ENCODE results near the gene ZNF277.

ZNF277 gene

DNA sequence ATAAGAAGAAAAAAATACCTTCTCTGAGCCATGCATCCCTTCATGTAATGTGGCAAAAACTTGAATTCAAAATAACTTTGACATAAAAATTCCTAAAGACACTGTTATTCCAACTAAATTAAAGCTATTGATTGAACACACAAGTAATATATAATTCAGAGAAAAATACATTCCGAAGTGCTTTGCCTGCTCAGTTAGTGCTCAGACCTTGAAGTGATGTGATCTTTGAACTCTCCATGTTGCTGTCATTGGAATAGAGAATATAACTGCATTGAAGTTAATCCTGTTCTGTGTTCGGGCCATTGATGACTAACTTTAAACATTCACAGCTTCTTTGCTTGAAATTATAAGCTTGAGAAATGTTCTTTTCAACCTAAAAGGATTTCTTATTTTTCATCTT is 129.8 kb downstream of the ZNF277 start:
- Mint-ChIP-seq H3K36me3 (ENCODE audit: insufficient read depth) (peaks cover 14% of the 10 kb centered on the region), H3K27ac (ENCODE audit: low read depth) (no peak overlapping the region)

GRCh38 chr7:112336936-112337576 is 130.6 kb downstream of the ZNF277 start:
- H3K27ac Mint-ChIP-seq (ENCODE audit: low read depth), result no peak overlapping the region
- H3K9me3 Mint-ChIP-seq, result no peaks in the 10 kb centered on the region
- DNase-seq (ENCODE audit: low spot score in 2 of 2) (no peak), ATAC-seq (replicated peaks; ENCODE audit: extremely low read depth, poor library complexity, severe bottlenecking) (no peak)
- H3K4me3 Mint-ChIP-seq, result no peak overlapping the region
- H3K27me3 Mint-ChIP-seq, result no peaks in the 10 kb centered on the region
- H3K4me1 Mint-ChIP-seq, result no peaks in the 10 kb centered on the region
- H3K36me3 Mint-ChIP-seq (ENCODE audit: insufficient read depth), result peaks cover 16% of the 10 kb centered on the region

More for the DNA sequence above, 129.8 kb downstream of the ZNF277 start:
- Mint-ChIP-seq H3K9me3 (no peaks in the 10 kb centered on the region), H3K27me3 (no peaks in the 10 kb centered on the region), H3K4me1 (no peaks in the 10 kb centered on the region), H3K4me3 (no peak overlapping the region)
- DNase-seq (ENCODE audit: low spot score in 2 of 2) (no peak), ATAC-seq (replicated peaks; ENCODE audit: extremely low read depth, poor library complexity, severe bottlenecking) (no peak)

DNA sequence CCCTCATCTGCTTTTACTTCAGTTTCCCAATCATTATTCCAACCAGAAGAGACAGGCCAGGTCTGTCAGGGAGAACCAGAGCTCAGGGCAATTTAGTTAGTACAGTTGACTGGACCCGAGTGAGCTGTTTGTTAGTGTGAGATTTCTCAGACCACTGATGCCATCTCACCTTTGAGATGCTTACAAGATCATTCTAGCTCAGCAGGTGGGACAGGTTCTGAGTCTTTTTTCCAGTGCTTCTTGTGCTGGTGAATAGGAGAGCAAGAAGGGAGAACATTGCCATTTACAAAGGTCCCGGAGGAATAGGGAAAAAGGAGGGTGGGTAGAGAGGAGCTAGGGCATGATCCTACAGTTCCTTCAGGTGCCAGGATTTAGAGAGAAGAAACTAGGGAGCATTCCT is 131.4 kb downstream of the ZNF277 start:
- Mint-ChIP-seq H3K36me3 (ENCODE audit: insufficient read depth) (peaks cover 17% of the 10 kb centered on the region), H3K4me1 (no peaks in the 10 kb centered on the region), H3K27ac (ENCODE audit: low read depth) (no peak overlapping the region), H3K9me3 (no peaks in the 10 kb centered on the region), H3K4me3 (no peak overlapping the region), H3K27me3 (no peaks in the 10 kb centered on the region)
- DNase-seq (ENCODE audit: low spot score in 2 of 2) (no peak), ATAC-seq (replicated peaks; ENCODE audit: extremely low read depth, poor library complexity, severe bottlenecking) (no peak)

DNA sequence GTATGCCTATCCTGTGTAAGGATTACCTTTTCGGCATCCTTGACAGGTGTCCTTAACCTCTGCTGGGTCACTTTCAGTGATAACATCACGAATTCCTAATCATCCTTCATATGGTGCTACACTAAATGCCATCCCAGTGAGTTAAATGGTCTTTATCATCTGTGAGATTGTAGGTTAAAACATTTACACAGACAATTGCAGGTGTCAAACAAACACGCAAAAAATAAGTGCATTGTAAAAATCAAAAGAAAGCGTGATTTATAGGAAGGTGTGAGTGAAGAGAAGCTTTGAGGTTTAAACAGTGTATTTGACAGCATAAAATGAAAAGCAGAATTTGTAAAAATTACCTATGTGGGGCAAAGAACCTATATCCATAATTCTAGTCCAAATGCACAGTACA is 132.3 kb downstream of the ZNF277 start:
- no peak for DNase-seq (ENCODE audit: low spot score in 2 of 2)
- no peaks in the 10 kb centered on the region for H3K27me3 Mint-ChIP-seq
- no peaks in the 10 kb centered on the region for H3K4me1 Mint-ChIP-seq
- H3K36me3 Mint-ChIP-seq (ENCODE audit: insufficient read depth), result peaks cover 26% of the 10 kb centered on the region
- no peak overlapping the region for H3K4me3 Mint-ChIP-seq
- no peak overlapping the region for H3K27ac Mint-ChIP-seq (ENCODE audit: low read depth)
- no peak for ATAC-seq (replicated peaks; ENCODE audit: extremely low read depth, poor library complexity, severe bottlenecking)
- H3K9me3 Mint-ChIP-seq, result no peaks in the 10 kb centered on the region

DNA sequence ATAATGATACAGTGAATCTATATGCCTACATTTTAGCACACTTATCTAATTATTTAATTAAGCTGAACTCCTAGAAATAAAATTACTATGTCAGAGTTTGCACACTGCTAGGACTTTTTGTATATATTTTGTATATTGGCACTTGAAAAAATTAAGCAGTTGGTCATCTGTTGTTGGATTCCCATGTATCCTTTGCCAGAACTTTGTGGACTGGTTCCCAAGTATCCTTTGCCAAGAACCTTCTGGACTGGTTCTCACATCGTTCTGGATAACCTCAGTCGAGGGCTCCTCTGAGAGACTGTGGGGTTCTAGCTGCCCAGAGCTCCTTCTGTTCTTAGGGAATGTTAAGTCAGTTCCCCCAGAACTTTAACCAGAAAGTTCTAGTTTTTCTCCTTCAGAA is 135.0 kb downstream of the ZNF277 start:
- H3K27ac Mint-ChIP-seq (ENCODE audit: low read depth), result no peak overlapping the region
- H3K4me3 Mint-ChIP-seq, result no peak overlapping the region
- no peaks in the 10 kb centered on the region for H3K9me3 Mint-ChIP-seq
- no peaks in the 10 kb centered on the region for H3K4me1 Mint-ChIP-seq
- ATAC-seq (replicated peaks; ENCODE audit: extremely low read depth, poor library complexity, severe bottlenecking) (no peak), DNase-seq (ENCODE audit: low spot score in 2 of 2) (no peak)
- no peaks in the 10 kb centered on the region for H3K27me3 Mint-ChIP-seq
- peaks cover 22% of the 10 kb centered on the region for H3K36me3 Mint-ChIP-seq (ENCODE audit: insufficient read depth)

- Mint-ChIP-seq H3K27me3 (no peaks in the 10 kb centered on the region), H3K36me3 (ENCODE audit: insufficient read depth) (peaks cover 17% of the 10 kb centered on the region), H3K4me1 (peaks cover 6% of the 10 kb centered on the region), H3K9me3 (no peaks in the 10 kb centered on the region), H3K4me3 (no peak overlapping the region), H3K27ac (ENCODE audit: low read depth) (no peak overlapping the region)
- ATAC-seq (replicated peaks; ENCODE audit: extremely low read depth, poor library complexity, severe bottlenecking) (no peak), DNase-seq (ENCODE audit: low spot score in 2 of 2) (no peak)
These were observed 140.0 kb downstream of the ZNF277 start for GRCh38 chr7:112346381-112347060.

DNA sequence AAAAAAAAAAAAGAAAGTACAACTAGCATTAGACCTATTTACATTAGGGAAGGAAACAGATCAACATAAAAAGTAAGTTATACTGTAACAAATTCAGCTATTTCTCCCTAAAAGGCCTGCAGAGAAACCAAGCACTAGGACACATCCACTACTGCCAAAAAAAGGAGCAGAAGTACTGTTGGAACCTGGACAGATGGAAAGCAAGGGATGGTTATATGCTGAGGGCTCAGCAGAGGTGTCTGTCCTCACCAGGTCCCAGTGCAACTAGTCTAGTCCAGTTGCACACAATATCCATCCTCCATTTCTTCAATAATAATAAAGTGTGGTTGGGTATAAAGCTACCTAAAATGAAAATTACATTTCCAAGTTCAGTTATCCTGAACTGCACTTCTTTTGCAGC is 140.6 kb downstream of the ZNF277 start:
- Mint-ChIP-seq H3K9me3 (no peaks in the 10 kb centered on the region), H3K27me3 (no peaks in the 10 kb centered on the region), H3K36me3 (ENCODE audit: insufficient read depth) (peaks cover 14% of the 10 kb centered on the region), H3K4me3 (no peak overlapping the region), H3K4me1 (peaks cover 7% of the 10 kb centered on the region), H3K27ac (ENCODE audit: low read depth) (no peak overlapping the region)
- no peak for DNase-seq (ENCODE audit: low spot score in 2 of 2)
- no peak for ATAC-seq (replicated peaks; ENCODE audit: extremely low read depth, poor library complexity, severe bottlenecking)

DNA sequence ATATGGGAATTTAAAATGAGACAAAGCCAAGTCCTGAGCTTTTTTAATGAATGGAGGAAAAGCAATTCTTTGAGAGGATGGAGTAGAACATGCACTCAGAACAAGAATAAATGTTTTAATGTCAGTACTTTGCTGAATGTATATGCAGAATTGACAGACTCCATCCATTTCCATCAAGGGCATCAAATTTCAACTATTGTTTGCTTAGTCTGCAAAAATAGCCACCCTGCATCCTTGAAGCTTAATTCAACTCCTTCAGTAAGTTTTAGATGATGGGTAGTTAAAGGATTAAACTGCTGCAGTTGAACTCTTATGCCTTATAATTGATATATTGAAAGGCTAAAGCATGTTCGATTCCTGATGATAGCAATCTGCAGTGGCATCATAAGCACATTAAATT is 144.1 kb downstream of the ZNF277 start:
- no peak overlapping the region for H3K4me3 Mint-ChIP-seq
- no peak for ATAC-seq (replicated peaks; ENCODE audit: extremely low read depth, poor library complexity, severe bottlenecking)
- DNase-seq (ENCODE audit: low spot score in 2 of 2), result no peak
- peaks cover 12% of the 10 kb centered on the region for H3K4me1 Mint-ChIP-seq
- H3K9me3 Mint-ChIP-seq, result peaks cover 7% of the 10 kb centered on the region
- peaks cover 31% of the 10 kb centered on the region for H3K27me3 Mint-ChIP-seq
- no peak overlapping the region for H3K27ac Mint-ChIP-seq (ENCODE audit: low read depth)
- no peaks in the 10 kb centered on the region for H3K36me3 Mint-ChIP-seq (ENCODE audit: insufficient read depth)

GRCh38 chr7:112356596-112356995 is 150.1 kb downstream of the ZNF277 start:
- no peak for ATAC-seq (replicated peaks; ENCODE audit: extremely low read depth, poor library complexity, severe bottlenecking)
- H3K9me3 Mint-ChIP-seq, result peaks cover 7% of the 10 kb centered on the region
- H3K27ac Mint-ChIP-seq (ENCODE audit: low read depth), result no peak overlapping the region
- H3K4me1 Mint-ChIP-seq, result peaks cover 5% of the 10 kb centered on the region
- DNase-seq (ENCODE audit: low spot score in 2 of 2), result no peak
- H3K27me3 Mint-ChIP-seq, result peaks cover 48% of the 10 kb centered on the region
- no peaks in the 10 kb centered on the region for H3K36me3 Mint-ChIP-seq (ENCODE audit: insufficient read depth)
- no peak overlapping the region for H3K4me3 Mint-ChIP-seq

DNA sequence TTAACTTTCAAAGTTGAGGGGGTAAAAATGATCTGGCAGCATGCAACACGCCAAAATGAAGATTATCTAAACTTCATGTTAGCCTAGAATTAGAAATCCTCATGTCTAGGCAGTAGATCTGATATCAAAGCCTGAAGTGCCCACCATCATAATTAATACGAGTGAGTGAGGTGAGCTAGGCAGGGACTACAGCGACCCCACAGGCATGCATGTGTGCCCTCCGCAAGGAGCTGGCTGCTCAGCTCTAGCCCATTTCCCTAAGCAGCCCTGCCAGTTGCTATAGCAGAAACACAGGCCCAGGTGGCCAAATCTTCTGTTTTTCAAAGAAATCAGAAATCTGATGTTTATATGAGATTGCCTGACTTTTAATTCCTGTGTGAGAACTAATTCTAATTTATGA is 150.6 kb downstream of the ZNF277 start:
- no peak for ATAC-seq (replicated peaks; ENCODE audit: extremely low read depth, poor library complexity, severe bottlenecking)
- Mint-ChIP-seq H3K9me3 (peaks cover 7% of the 10 kb centered on the region), H3K4me3 (no peak overlapping the region), H3K36me3 (ENCODE audit: insufficient read depth) (no peaks in the 10 kb centered on the region), H3K27ac (ENCODE audit: low read depth) (no peak overlapping the region), H3K4me1 (peaks cover 5% of the 10 kb centered on the region), H3K27me3 (peaks cover 53% of the 10 kb centered on the region)
- DNase-seq (ENCODE audit: low spot score in 2 of 2), result no peak

GRCh38 chr7:112358513-112358912 is 152.0 kb downstream of the ZNF277 start:
- ATAC-seq (replicated peaks; ENCODE audit: extremely low read depth, poor library complexity, severe bottlenecking), result no peak
- H3K4me3 Mint-ChIP-seq, result no peak overlapping the region
- H3K27ac Mint-ChIP-seq (ENCODE audit: low read depth), result no peak overlapping the region
- no peak for DNase-seq (ENCODE audit: low spot score in 2 of 2)
- no peaks in the 10 kb centered on the region for H3K9me3 Mint-ChIP-seq
- no peaks in the 10 kb centered on the region for H3K4me1 Mint-ChIP-seq
- H3K27me3 Mint-ChIP-seq, result peaks cover 49% of the 10 kb centered on the region
- H3K36me3 Mint-ChIP-seq (ENCODE audit: insufficient read depth), result no peaks in the 10 kb centered on the region

DNA sequence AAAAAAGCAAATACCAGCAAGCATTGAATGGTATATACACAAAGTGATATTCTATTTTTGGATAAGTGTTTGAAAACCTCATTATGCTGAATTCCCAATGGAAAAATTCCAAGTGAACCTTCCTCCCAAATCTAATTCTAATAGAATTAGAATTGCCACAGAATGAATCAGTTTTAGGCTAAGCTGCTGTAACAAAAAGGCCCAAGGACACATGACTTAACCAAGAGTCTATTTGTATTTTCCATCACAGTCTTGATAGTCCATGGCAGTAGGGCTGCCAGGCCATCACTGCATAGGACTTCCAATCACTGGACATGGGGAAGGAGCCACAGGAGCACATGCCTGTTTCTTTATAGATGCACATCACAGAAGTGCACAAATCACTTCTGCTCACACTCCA is 152.6 kb downstream of the ZNF277 start:
- DNase-seq (ENCODE audit: low spot score in 2 of 2) (no peak), ATAC-seq (replicated peaks; ENCODE audit: extremely low read depth, poor library complexity, severe bottlenecking) (no peak)
- Mint-ChIP-seq H3K9me3 (no peaks in the 10 kb centered on the region), H3K27me3 (peaks cover 51% of the 10 kb centered on the region), H3K4me1 (no peaks in the 10 kb centered on the region), H3K27ac (ENCODE audit: low read depth) (no peak overlapping the region), H3K4me3 (no peak overlapping the region), H3K36me3 (ENCODE audit: insufficient read depth) (no peaks in the 10 kb centered on the region)

DNA sequence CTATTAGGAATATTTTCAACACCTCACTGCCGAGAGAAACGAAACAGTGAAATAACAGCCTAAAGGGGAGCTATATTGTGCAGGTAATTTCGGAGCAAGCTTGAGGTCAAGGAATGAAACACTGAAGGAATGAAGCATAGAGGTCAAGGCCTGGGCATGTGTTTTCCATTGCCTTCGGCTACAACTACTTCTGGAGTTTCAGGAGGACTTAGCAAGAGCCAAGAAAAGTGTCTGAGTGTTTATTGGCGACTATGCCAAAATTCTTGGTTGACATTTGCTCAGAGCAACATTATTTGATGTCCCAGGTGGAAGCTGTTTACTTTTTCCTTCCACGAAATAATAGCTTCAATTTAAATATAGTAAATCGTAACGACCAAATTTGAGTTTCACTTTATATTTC is 154.2 kb downstream of the ZNF277 start:
- H3K4me1 Mint-ChIP-seq, result no peaks in the 10 kb centered on the region
- H3K4me3 Mint-ChIP-seq, result no peak overlapping the region
- peaks cover 45% of the 10 kb centered on the region for H3K27me3 Mint-ChIP-seq
- no peaks in the 10 kb centered on the region for H3K9me3 Mint-ChIP-seq
- no peak overlapping the region for H3K27ac Mint-ChIP-seq (ENCODE audit: low read depth)
- ATAC-seq (replicated peaks; ENCODE audit: extremely low read depth, poor library complexity, severe bottlenecking), result no peak
- no peaks in the 10 kb centered on the region for H3K36me3 Mint-ChIP-seq (ENCODE audit: insufficient read depth)
- no peak for DNase-seq (ENCODE audit: low spot score in 2 of 2)
